GM21367 (cell line): ENCODE measurements around the gene SFMBT2.

Experiments
- ATAC-seq: cut with Tn5 transposase; IDR thresholded peaks from one replicate; pipeline ENCODE4 v1.9.1; 2021; ENCODE audit not compliant: unreplicated experiment

Gene SFMBT2

GRCh38 chr10:7370511-7370910, 40.3 kb downstream of the SFMBT2 start:
- ATAC-seq, result no peak

GRCh38 chr10:7365027-7365745, 45.6 kb downstream of the SFMBT2 start:
- no peak for ATAC-seq

- ATAC-seq, result no peak
Measured at GRCh38 chr10:7364474-7364873, 46.4 kb downstream of the SFMBT2 start.

- no peak for ATAC-seq
Measured at GRCh38 chr10:7363700-7364099, 47.1 kb downstream of the SFMBT2 start.

GRCh38 chr10:7362471-7362870, 48.4 kb downstream of the SFMBT2 start:
- no peak for ATAC-seq

- no peak for ATAC-seq
Measured at GRCh38 chr10:7361316-7361715, 49.5 kb downstream of the SFMBT2 start.

GRCh38 chr10:7359954-7360353, 50.9 kb downstream of the SFMBT2 start:
- no peak for ATAC-seq

- no peak for ATAC-seq
Measured at GRCh38 chr10:7359356-7359755, 51.5 kb downstream of the SFMBT2 start.

- no peak for ATAC-seq
Measured at GRCh38 chr10:7357193-7357592, 53.6 kb downstream of the SFMBT2 start.

- ATAC-seq, result no peak
Measured at GRCh38 chr10:7354330-7355047, 56.3 kb downstream of the SFMBT2 start.

- no peak for ATAC-seq
Measured at GRCh38 chr10:7351894-7352293, 58.9 kb downstream of the SFMBT2 start.

GRCh38 chr10:7350541-7351195, 60.2 kb downstream of the SFMBT2 start:
- no peak for ATAC-seq

- no peak for ATAC-seq
Measured at GRCh38 chr10:7345717-7346116, 65.1 kb downstream of the SFMBT2 start.

- no peak for ATAC-seq
Measured at GRCh38 chr10:7343040-7343439, 67.8 kb downstream of the SFMBT2 start.

GRCh38 chr10:7340179-7340874, 70.5 kb downstream of the SFMBT2 start:
- no peak for ATAC-seq

GRCh38 chr10:7339510-7339909, 71.3 kb downstream of the SFMBT2 start:
- no peak for ATAC-seq

- ATAC-seq, result no peak
Measured at GRCh38 chr10:7338469-7338868, 72.4 kb downstream of the SFMBT2 start.

- peak; percentile 71 for ATAC-seq
Measured at GRCh38 chr10:7337431-7338171, 73.2 kb downstream of the SFMBT2 start.

- no peak for ATAC-seq
Measured at GRCh38 chr10:7335977-7336376, 74.9 kb downstream of the SFMBT2 start.

- no peak for ATAC-seq
Measured at GRCh38 chr10:7334642-7334964, 76.2 kb downstream of the SFMBT2 start.
